OCI-LY1 (cell line): ENCODE data around the gene SLC44A2.

ENCODE experiments used
- CTCF ChIP-seq: fragments of 200-600 bp; sonication (generic), shearing (Covaris generic); IDR thresholded peaks from 2 replicates; pipeline ENCODE4 v1.5.1; 2017; ENCODE audit warnings: mild to moderate bottlenecking, antibody characterized with exemption, low read length, moderate library complexity, mixed read lengths
- EZH2 ChIP-seq: fragments of 200-600 bp; sonication (generic), shearing (Covaris generic); IDR thresholded peaks from 2 replicates; pipeline ENCODE4 v1.8.0; 2017; ENCODE audit warnings: borderline replicate concordance, mixed run types, mild to moderate bottlenecking, antibody characterized with exemption, low read length, moderate library complexity, mixed read lengths

DNA sequence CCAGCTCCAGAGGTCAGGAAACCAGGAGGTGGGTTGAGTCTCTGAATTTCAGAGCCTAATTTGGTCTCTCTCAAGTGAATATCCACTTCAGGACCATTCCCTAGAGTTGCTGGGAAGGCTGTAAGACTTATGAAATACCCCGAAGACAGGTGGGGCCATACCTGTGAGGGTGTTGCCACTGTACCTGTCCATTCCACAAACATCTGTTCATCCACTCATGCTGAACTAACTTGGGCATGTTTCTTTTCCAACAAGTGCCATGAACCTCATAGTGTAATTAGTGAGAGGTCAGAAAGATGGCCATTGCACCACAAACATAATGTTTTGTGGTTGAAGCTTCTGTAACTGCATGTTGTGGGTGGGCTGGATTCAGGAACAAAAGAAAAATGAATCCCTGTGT is 36.6 kb downstream of the SLC44A2 start:
- TF ChIP-seq CTCF (no peak), EZH2 (no peak)
